OCI-LY3 (cell line): ENCODE data around the gene NUDCD2.

Source experiments
- H2AFZ ChIP-seq: fragments of 200-600, 300-600 bp; shearing (Covaris generic); 2 replicates; pipeline ENCODE4 v1.6.0; 2014; ENCODE audit warnings: antibody characterized with exemption, low read depth, low read length
- H3K27ac ChIP-seq: fragments of 200-600, 300-600 bp; sonication (generic); 2 replicates; pipeline ENCODE4 v1.5.1; 2014; ENCODE audit warnings: mild to moderate bottlenecking, low read length, moderate library complexity, mixed read lengths
- H3K27me3 ChIP-seq: fragments of 200-600, 300-600 bp; sonication (generic); 2 replicates; pipeline ENCODE4 v1.6.1; 2014; ENCODE audit warnings: low read depth, low read length, mixed read lengths
- H3K36me3 ChIP-seq: fragments of 200-600, 300-600 bp; sonication (generic); replicated peaks from 2 replicates; pipeline ENCODE3; 2014; ENCODE audit warnings: low read depth, low read length, mixed read lengths
- H3K4me1 ChIP-seq: fragments of 300-600, 200-600 bp; sonication (generic); 2 replicates; pipeline ENCODE4 v1.6.1; 2014; ENCODE audit warnings: low read length, mixed read lengths
- H3K4me2 ChIP-seq: fragments of 200-600, 300-600 bp; sonication (generic); 2 replicates; pipeline ENCODE4 v1.6.1; 2014; ENCODE audit warnings: low read length, mixed read lengths
- H3K4me3 ChIP-seq: fragments of 300-600, 200-600 bp; sonication (generic); 2 replicates; pipeline ENCODE4 v1.5.1; 2014; ENCODE audit warnings: antibody characterized with exemption, mild to moderate bottlenecking, low read length, moderate library complexity
- H3K79me2 ChIP-seq: fragments of 300-600, 200-600 bp; shearing (Covaris generic); 2 replicates; pipeline ENCODE4 v1.6.1; 2014; ENCODE audit warnings: mild to moderate bottlenecking, low read length, mixed read lengths
- H3K9ac ChIP-seq: fragments of 300-600, 200-600 bp; shearing (Covaris generic); 2 replicates; pipeline ENCODE4 v1.6.0; 2014; ENCODE audit warnings: mild to moderate bottlenecking, low read length, moderate library complexity
- H3K9me3 ChIP-seq: fragments of 200-600, 300-600 bp; shearing (Covaris generic); 2 replicates; pipeline ENCODE4 v1.6.1; 2014; ENCODE audit warnings: low read length, mixed read lengths; ENCODE audit not compliant: insufficient read depth
- H4K20me1 ChIP-seq: fragments of 200-600, 300-600 bp; sonication (generic); 2 replicates; pipeline ENCODE4 v1.6.1; 2016; ENCODE audit warnings: low read length, mixed read lengths; ENCODE audit not compliant: insufficient read depth
- EZH2phosphoT487 ChIP-seq: fragments of 200-600 bp; shearing (Covaris generic); IDR thresholded peaks from 2 replicates; pipeline ENCODE4 v1.6.1; 2018; ENCODE audit warnings: antibody characterized with exemption, mixed run types, low read depth
- TF ChIP-seq, protein P1 (sequence below): fragments of 200-600, 300-600 bp; sonication (generic); IDR thresholded peaks from 2 replicates; pipeline ENCODE4 v1.5.1; 2014; ENCODE audit warnings: antibody characterized with exemption, low read length, low read depth

Gene NUDCD2

DNA sequence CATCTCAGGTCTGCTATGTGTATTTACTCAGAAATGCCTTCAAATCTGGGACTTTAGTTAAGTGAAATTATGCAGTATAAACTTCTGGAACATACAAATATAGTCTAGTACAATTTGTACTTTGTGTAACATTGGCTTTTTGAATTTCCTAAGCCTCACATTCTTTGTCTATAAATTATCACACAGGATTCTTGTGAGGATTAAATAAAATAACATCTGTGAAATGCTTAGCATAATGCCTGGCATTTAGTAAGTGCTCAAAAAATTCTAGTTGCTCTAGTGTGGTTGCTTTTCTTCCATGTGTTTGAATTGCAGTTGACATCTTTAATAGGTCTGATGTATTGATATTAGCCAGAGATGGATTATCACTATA, 3.1 kb upstream of the NUDCD2 start:
- Histone ChIP-seq H3K27ac (no peak overlapping the region), H3K9me3 (no peaks in the 10 kb centered on the region), H3K4me2 (peak overlapping the region; percentile 86), H3K36me3 (peaks cover 25% of the 10 kb centered on the region), H2AFZ (no peak overlapping the region), H3K27me3 (no peaks in the 10 kb centered on the region), H3K4me1 (peaks cover 22% of the 10 kb centered on the region), H3K4me3 (no peak overlapping the region), H4K20me1 (no peaks in the 10 kb centered on the region), H3K79me2 (peaks cover 81% of the 10 kb centered on the region), H3K9ac (no peak overlapping the region)
- TF ChIP-seq, protein P1, sequence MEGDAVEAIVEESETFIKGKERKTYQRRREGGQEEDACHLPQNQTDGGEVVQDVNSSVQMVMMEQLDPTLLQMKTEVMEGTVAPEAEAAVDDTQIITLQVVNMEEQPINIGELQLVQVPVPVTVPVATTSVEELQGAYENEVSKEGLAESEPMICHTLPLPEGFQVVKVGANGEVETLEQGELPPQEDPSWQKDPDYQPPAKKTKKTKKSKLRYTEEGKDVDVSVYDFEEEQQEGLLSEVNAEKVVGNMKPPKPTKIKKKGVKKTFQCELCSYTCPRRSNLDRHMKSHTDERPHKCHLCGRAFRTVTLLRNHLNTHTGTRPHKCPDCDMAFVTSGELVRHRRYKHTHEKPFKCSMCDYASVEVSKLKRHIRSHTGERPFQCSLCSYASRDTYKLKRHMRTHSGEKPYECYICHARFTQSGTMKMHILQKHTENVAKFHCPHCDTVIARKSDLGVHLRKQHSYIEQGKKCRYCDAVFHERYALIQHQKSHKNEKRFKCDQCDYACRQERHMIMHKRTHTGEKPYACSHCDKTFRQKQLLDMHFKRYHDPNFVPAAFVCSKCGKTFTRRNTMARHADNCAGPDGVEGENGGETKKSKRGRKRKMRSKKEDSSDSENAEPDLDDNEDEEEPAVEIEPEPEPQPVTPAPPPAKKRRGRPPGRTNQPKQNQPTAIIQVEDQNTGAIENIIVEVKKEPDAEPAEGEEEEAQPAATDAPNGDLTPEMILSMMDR: no peak
- no peak for TF ChIP-seq EZH2phosphoT487

DNA sequence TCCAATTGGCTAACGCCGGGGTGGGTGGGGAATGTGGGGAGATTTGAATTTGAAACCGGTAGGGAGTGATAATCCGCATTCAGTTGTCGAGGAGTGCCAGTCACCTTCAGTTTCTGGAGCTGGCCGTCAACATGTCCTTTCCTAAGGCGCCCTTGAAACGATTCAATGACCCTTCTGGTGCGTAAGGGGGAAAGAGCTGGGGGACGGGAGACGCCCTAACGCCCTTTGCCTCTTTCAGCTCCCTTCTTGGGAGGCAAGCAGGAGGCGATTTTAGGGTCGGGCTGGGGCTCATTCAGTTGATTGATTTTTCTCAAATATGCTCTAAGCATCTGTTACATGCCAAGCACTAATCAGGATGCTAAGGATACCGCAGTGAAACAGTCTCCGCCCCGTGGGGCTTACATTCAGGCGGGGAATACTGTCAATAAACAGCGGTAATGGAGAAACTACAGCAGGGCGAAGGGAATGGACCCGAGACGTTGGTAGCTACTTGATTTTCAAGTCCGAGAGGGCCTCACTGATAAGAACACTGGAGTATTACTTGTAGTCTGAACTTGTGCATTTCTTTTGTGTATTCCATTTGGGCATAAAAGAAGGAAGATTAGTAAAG, 765 bp upstream of the NUDCD2 start, which contains the start of gene HMMR:
HMMR (plus strand) TSS at position 71 of the 610 bp plus-strand sequence; CDS start at position 132, 61 bp downstream.
- Histone ChIP-seq H3K9me3 (no peaks in the 10 kb centered on the region), H3K27me3 (no peaks in the 10 kb centered on the region), H3K4me1 (peaks cover 22% of the 10 kb centered on the region), H3K79me2 (peaks cover 85% of the 10 kb centered on the region), H3K36me3 (peaks cover 22% of the 10 kb centered on the region), H3K9ac (peak within 1 kb of the TSS; percentile 99), H3K27ac (peak within 1 kb of the TSS; percentile 97), H2AFZ (peak within 1 kb of the TSS; percentile 93), H3K4me3 (peak within 1 kb of the TSS; percentile 99), H4K20me1 (no peaks in the 10 kb centered on the region), H3K4me2 (peak within 1 kb of the TSS; percentile 86)
- TF ChIP-seq, protein P1: no peak
- no peak for TF ChIP-seq EZH2phosphoT487

GRCh38 chr5:163459462-163459818, 462 bp downstream of the NUDCD2 start:
- H3K79me2 ChIP-seq: peaks cover 77% of the 10 kb centered on the region
- peak overlapping the region; percentile 94 for H3K9ac ChIP-seq
- peaks cover 22% of the 10 kb centered on the region for H3K4me1 ChIP-seq
- H3K9me3 ChIP-seq: no peaks in the 10 kb centered on the region
- peaks cover 24% of the 10 kb centered on the region for H3K36me3 ChIP-seq
- H2AFZ ChIP-seq: peak overlapping the region; percentile 93; the same call in 1 of the 2 replicates
- no peaks in the 10 kb centered on the region for H3K27me3 ChIP-seq
- no peaks in the 10 kb centered on the region for H4K20me1 ChIP-seq
- H3K4me2 ChIP-seq: peak overlapping the region; percentile 77
- no peak for TF ChIP-seq EZH2phosphoT487
- TF ChIP-seq, protein P1: no peak
- H3K27ac ChIP-seq: peak overlapping the region; percentile 97
- H3K4me3 ChIP-seq: peak overlapping the region; percentile 93

DNA sequence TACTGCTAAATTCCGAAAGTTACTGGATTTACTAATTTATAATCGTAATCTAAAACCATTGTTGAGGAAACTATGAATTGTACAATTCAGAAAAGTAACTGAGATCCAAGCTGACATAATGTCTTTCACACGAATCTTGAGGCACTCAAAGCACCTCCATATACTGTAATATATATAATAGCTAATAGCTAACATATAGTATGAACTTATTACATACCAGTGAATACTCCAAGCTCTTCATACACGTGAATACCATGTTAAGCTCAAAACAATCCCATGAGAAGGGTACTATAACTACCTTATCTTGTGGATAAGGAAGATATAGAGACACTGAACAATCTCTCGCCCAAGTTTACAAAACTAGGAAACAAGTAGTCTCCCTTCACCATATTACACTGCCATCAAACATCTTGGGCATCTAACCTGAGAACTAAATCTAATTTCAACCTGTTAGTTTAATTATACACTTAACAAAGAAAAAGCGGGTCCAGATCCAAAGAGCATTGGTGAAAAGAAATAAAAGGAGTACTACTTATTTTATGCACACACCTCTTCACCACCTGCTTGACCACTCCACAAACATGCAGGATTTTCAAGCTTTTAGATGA, 1.0 kb downstream of the NUDCD2 start:
- Histone ChIP-seq H3K36me3 (peaks cover 19% of the 10 kb centered on the region), H4K20me1 (no peaks in the 10 kb centered on the region), H3K27me3 (no peaks in the 10 kb centered on the region), H3K79me2 (peaks cover 71% of the 10 kb centered on the region), H3K4me2 (peak overlapping the region; percentile 77), H3K9ac (peak overlapping the region; percentile 94), H3K9me3 (no peaks in the 10 kb centered on the region), H2AFZ (no peak overlapping the region), H3K4me1 (peaks cover 22% of the 10 kb centered on the region), H3K27ac (peak overlapping the region; percentile 97), H3K4me3 (peak overlapping the region; percentile 93)
- TF ChIP-seq, protein P1: no peak
- no peak for TF ChIP-seq EZH2phosphoT487
